ENCODE results near the gene RNF212B. TPM values are rescaled to one million over a fixed set of nuclear protein-coding genes. Genes with fewer than 3 reads are reported as not detected.

RNF212B gene
- total and polyA plus RNA-seq, 11 donors, result not detected

DNA sequence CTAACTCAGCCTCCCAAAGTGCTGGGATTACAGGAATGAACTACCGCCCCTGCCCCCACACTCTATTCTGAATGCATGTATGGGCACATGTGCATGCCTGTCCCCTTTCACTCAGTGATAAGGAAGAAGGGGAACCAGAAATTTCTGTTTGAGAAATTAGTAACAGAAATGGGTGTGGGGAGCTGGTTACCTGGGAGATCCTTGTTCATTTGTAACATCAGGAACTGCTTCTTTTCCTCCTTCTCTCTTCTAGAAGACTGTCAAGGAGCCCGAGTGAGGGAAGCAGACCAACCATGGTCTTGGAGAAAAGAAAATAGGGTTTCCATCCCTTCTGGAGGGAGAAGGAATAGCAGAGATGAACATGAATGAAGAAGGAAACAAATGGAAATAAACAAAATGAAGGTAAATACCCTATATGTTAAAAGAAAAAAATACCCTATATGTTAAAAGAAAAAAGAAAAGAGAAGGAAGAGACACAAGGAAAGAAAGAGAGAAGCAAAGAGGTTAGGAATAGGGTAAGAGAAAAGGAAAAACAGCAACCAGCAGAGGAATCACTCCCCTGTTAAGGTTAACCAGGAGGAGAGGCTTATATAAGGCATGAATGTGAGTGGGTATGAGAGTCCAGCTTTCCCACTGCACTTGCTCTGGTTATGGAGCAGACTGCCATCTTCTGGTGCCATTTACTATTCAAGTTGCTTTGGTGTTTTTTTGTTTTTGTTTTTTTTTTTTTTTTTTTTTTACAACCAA lies 61.6 kb downstream of the RNF212B start:
- peaks cover 0 to 35% (median 26%) of the 10 kb centered on the region in 9 donors for H3K36me3 ChIP-seq
- intact Hi-C loops (cut with DNase I), result loop anchor here in 5 of 10 donors (2.0 to 10.0 kb wide), 3 partner anchors 175 to 179 kb away; no protein-coding TSS in a partner anchor
- peak in 1 of 4 donors; percentile 17 for ATAC-seq
- 80 to 87% (median 82%) methylated on average over 2 of the region's 2 CpGs for WGBS, 4 donors
- peak overlapping the region in 4 of 12 donors; percentile 80 to 95 (median 85) for H3K4me3 ChIP-seq
- H3K4me1 ChIP-seq, result peaks cover 0 to 54% (median 37%) of the 10 kb centered on the region in 12 donors
- peak overlapping the region in 11 of 12 donors; percentile 95 to 100 (median 99) for H3K27ac ChIP-seq
- no peaks in the 10 kb centered on the region for H3K27me3 ChIP-seq
- no peak for DNase-seq
- H3K9me3 ChIP-seq, result no peaks in the 10 kb centered on the region
- TF ChIP-seq, protein P1, sequence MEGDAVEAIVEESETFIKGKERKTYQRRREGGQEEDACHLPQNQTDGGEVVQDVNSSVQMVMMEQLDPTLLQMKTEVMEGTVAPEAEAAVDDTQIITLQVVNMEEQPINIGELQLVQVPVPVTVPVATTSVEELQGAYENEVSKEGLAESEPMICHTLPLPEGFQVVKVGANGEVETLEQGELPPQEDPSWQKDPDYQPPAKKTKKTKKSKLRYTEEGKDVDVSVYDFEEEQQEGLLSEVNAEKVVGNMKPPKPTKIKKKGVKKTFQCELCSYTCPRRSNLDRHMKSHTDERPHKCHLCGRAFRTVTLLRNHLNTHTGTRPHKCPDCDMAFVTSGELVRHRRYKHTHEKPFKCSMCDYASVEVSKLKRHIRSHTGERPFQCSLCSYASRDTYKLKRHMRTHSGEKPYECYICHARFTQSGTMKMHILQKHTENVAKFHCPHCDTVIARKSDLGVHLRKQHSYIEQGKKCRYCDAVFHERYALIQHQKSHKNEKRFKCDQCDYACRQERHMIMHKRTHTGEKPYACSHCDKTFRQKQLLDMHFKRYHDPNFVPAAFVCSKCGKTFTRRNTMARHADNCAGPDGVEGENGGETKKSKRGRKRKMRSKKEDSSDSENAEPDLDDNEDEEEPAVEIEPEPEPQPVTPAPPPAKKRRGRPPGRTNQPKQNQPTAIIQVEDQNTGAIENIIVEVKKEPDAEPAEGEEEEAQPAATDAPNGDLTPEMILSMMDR (IDR thresholded peaks at IDR 0.05), result peak in 5 of 12 donors; percentile 26 to 49 (median 31)
- no peak for TF ChIP-seq POLR2A (IDR thresholded peaks at IDR 0.05)

DNA sequence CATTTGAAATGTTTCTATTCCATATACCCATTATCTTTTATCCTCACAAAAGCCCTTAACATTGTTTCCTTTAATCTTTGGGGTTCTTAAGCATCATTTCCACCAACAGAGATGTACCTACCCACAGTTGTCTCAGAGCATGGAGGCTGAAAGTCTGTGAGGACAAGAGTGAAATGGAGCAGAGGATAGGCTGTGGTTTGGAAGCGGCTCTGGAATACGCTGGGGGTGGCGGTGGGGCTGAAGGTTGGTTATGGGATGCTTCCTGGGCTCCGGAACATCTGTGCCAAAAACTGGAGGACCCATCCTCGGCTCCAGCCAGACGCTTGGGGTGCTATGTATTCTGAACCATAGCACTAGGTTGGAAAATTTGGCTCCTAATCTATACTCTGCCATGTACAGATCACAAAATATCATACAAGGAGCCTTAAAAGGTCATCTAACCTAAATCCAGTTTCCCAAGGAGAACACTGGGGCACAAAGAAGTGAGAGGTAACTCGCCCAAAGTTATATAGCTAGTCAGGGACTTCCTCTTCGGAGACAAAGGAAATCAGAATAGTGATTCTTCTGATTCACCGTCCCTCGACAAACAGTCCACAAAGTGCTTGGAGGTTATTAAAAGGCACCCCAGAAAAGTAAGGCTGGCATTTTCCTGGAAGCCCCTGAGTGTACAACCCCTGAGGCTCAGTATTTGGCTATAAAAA lies 62.4 kb downstream of the RNF212B start:
- ATAC-seq (no peak), DNase-seq (no peak)
- no peaks in the 10 kb centered on the region for H3K9me3 ChIP-seq
- no peaks in the 10 kb centered on the region for H3K27me3 ChIP-seq
- no peak for TF ChIP-seq POLR2A (IDR thresholded peaks at IDR 0.05)
- TF ChIP-seq, protein P1 (IDR thresholded peaks at IDR 0.05), result peak in 1 of 12 donors; percentile 4
- peak overlapping the region; percentile 94 to 100 (median 98) for H3K27ac ChIP-seq
- H3K4me3 ChIP-seq, result peak overlapping the region; percentile 48 to 95 (median 80)
- peaks cover 0 to 35% (median 26%) of the 10 kb centered on the region in 9 donors for H3K36me3 ChIP-seq
- 45 to 53% (median 48%) methylated on average over 10 of the region's 10 CpGs for WGBS, 4 donors
- H3K4me1 ChIP-seq, result peaks cover 0 to 53% (median 30%) of the 10 kb centered on the region in 12 donors
- intact Hi-C loops (cut with DNase I), result loop anchor here in 8 of 10 donors (1.0 to 10.0 kb wide), 8 partner anchors 13 to 255 kb away; partner anchors contain the start of genes HOMEZ (in 3 of the 8), ACIN1 (in 1 of the 8), C14orf119 (in 1 of the 8) and THTPA (in 1 of the 8)

- Histone ChIP-seq H3K27me3 (no peaks in the 10 kb centered on the region), H3K4me1 (peaks cover 0 to 54% (median 28%) of the 10 kb centered on the region in 12 donors), H3K36me3 (peaks cover 0 to 35% (median 26%) of the 10 kb centered on the region in 9 donors), H3K27ac (peak overlapping the region; percentile 94 to 100 (median 98)), H3K4me3 (peak overlapping the region; percentile 48 to 95 (median 80)), H3K9me3 (no peaks in the 10 kb centered on the region)
- no peak for TF ChIP-seq POLR2A (IDR thresholded peaks at IDR 0.05)
- TF ChIP-seq, protein P1 (IDR thresholded peaks at IDR 0.05), result no peak
- WGBS, 4 donors, result 2 to 6% (median 2%) methylated on average over 13 of the region's 13 CpGs
- intact Hi-C loops (cut with DNase I), result loop anchor here in 6 of 10 donors (1.0 to 10.0 kb wide), 7 partner anchors 14 to 254 kb away; partner anchors contain the start of genes HOMEZ (in 3 of the 6), ACIN1 (in 1 of the 6), C14orf119 (in 1 of the 6) and PABPN1 (in 1 of the 6)
- DNase-seq (peak; percentile 66 to 87 (median 78)), ATAC-seq (peak; percentile 23 to 65 (median 51))
Measured at GRCh38 chr14:23300687-23301223, 63.0 kb downstream of the RNF212B start.

All from heart left ventricle (tissue), 16 donors.